Left ventricle myocardium inferior (tissue), 1 donor: ENCODE data around the gene ADGRG4. TPM values are rescaled to one million over a fixed set of nuclear protein-coding genes. Genes with fewer than 3 reads are reported as not detected.

Experiments
- DNase-seq: peaks from one replicate; pipeline ENCODE4 v3.0.0-alpha.2; 2020
- H3K27ac ChIP-seq: fragments of 200-600 bp; replicated peaks from 2 replicates; pipeline ENCODE4 v1.8.0; 2021
- H3K27me3 ChIP-seq: fragments of 200-600 bp; 2 replicates; pipeline ENCODE4 v1.8.0; 2021; ENCODE audit warnings: low read depth
- H3K36me3 ChIP-seq: fragments of 200-600 bp; 2 replicates; pipeline ENCODE4 v1.8.0; 2021
- H3K4me1 ChIP-seq: fragments of 200-600 bp; 2 replicates; pipeline ENCODE4 v1.8.0; 2021
- H3K4me3 ChIP-seq: fragments of 200-600 bp; 2 replicates; pipeline ENCODE4 v1.8.0; 2021; ENCODE audit warnings: mild to moderate bottlenecking, moderate library complexity
- H3K9me3 ChIP-seq: fragments of 200-600 bp; replicated peaks from 2 replicates; pipeline ENCODE4 v1.8.0; 2021
- intact Hi-C: fragments of 100-400 bp; cut with micrococcal nuclease; formaldehyde crosslinking; loops from one replicate; pipeline ENCODE4 v1.11.0; 2022
- total RNA-seq: library from RNA; stranded (reverse); fragmentation: NEBNext Ultra II Directional; extraction: Animal tissue kit (Norgen Biotek cat#: 25700); gene quantifications from one replicate; pipeline ENCODE4 v1.2.1, GENCODE V29; 2021
- TF ChIP-seq, protein P1 (sequence below): fragments of 200-600 bp; IDR thresholded peaks from 2 replicates; pipeline ENCODE4 v1.8.0; 2021; ENCODE audit warnings: antibody characterized with exemption, mild to moderate bottlenecking, borderline replicate concordance
- donor health status: DM: no; HTN: yes; CAD: no; lungs with severe emphysema.

ADGRG4 gene
- total RNA-seq, 1 donor from 2014 or later = not detected

DNA sequence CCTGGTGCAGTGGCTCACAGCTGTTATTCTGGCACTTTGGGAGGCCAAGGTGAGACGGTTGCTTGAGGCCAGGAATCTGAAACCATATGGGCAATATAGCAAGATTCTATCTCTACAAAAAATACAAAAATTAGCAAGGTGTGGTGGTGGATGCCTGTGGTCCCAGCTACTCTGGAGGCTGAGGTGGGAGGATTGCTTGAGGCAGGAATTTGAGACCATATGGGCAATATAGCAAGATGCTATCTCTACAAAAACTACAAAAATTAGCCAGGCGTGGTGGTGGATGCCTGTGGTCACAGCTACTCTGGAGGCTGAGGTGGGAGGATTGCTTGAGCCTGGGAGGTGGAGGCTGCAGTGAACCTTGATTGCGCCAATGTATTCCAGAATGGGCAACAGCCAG is 2.3 kb downstream of the ADGRG4 start:
- no peaks in the 10 kb centered on the region for H3K9me3 ChIP-seq
- TF ChIP-seq, protein P1, sequence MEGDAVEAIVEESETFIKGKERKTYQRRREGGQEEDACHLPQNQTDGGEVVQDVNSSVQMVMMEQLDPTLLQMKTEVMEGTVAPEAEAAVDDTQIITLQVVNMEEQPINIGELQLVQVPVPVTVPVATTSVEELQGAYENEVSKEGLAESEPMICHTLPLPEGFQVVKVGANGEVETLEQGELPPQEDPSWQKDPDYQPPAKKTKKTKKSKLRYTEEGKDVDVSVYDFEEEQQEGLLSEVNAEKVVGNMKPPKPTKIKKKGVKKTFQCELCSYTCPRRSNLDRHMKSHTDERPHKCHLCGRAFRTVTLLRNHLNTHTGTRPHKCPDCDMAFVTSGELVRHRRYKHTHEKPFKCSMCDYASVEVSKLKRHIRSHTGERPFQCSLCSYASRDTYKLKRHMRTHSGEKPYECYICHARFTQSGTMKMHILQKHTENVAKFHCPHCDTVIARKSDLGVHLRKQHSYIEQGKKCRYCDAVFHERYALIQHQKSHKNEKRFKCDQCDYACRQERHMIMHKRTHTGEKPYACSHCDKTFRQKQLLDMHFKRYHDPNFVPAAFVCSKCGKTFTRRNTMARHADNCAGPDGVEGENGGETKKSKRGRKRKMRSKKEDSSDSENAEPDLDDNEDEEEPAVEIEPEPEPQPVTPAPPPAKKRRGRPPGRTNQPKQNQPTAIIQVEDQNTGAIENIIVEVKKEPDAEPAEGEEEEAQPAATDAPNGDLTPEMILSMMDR = no peak
- no peak overlapping the region for H3K27ac ChIP-seq
- no peaks in the 10 kb centered on the region for H3K36me3 ChIP-seq
- no peaks in the 10 kb centered on the region for H3K4me1 ChIP-seq
- intact Hi-C loops = no loop called here
- H3K4me3 ChIP-seq = no peak overlapping the region
- no peak for DNase-seq
- H3K27me3 ChIP-seq = no peaks in the 10 kb centered on the region

DNA sequence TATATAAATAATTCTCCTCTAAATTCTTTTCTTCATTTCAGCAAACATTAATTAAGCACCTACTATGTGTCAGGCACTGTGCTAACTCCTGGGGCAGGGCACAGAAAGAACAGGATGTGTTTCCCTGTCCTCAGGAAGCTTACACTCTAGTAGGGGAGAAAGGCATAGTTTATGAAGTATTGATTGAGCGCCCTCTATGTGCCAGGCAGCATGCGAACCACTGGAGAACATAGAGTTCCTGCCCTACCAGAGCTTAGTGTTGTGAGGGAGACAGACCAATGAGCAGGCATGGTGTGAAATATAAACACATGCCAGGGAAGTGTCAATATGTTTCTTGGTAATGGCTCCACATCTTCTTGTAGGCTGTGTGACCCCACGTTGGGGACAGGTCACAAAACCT is 3.7 kb downstream of the ADGRG4 start:
- TF ChIP-seq, protein P1 = no peak
- Histone ChIP-seq H3K36me3 (no peaks in the 10 kb centered on the region), H3K27me3 (no peaks in the 10 kb centered on the region), H3K4me3 (no peak overlapping the region), H3K4me1 (no peaks in the 10 kb centered on the region), H3K9me3 (no peaks in the 10 kb centered on the region), H3K27ac (no peak overlapping the region)
- no peak for DNase-seq
- intact Hi-C loops = no loop called here

DNA sequence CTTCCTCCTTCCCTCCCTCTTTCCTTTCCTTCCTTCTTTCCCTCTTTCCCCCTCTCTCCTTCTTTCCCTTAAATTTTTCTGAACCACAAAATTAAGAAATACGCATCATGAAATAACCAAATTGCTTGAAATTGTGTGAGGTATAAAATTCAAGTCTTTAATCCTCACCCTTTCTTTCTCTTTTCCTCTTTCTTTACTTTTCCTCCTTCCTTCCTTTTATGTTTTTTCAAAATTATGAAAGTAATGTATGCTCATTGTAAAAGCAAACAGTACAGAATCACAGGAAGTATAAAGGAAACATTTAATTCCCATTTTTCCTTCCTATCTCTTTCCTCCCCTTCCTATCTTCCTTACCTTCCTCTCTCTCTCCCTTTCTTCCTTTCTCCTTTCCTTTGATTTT is 5.4 kb downstream of the ADGRG4 start:
- H3K9me3 ChIP-seq = no peaks in the 10 kb centered on the region
- intact Hi-C loops = no loop called here
- H3K4me1 ChIP-seq = no peaks in the 10 kb centered on the region
- no peak overlapping the region for H3K4me3 ChIP-seq
- no peaks in the 10 kb centered on the region for H3K36me3 ChIP-seq
- no peak for DNase-seq
- no peak overlapping the region for H3K27ac ChIP-seq
- H3K27me3 ChIP-seq = no peaks in the 10 kb centered on the region
- TF ChIP-seq, protein P1 = no peak

DNA sequence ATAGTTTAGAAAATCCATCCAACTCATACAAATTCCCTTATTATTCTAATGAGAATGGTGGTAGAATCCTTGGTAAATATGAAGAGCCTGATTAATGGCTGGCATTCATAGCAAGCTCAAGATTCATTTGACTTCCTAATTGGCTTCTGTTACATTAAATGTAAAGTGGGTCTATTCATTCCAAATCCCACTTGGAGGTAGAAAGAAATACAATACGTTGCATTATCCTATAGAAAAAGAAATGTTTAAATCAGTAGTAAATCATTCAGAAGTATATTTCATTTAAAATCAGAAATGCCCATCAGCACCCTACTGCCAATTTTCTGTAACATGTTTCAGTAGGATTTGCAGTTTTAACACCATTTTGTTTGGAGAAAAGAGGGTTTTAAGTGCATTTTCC is 6.7 kb downstream of the ADGRG4 start:
- no peaks in the 10 kb centered on the region for H3K4me1 ChIP-seq
- no peak for DNase-seq
- H3K4me3 ChIP-seq = no peak overlapping the region
- no peaks in the 10 kb centered on the region for H3K36me3 ChIP-seq
- intact Hi-C loops = no loop called here
- no peaks in the 10 kb centered on the region for H3K9me3 ChIP-seq
- no peaks in the 10 kb centered on the region for H3K27me3 ChIP-seq
- H3K27ac ChIP-seq = no peak overlapping the region
- TF ChIP-seq, protein P1 = no peak

DNA sequence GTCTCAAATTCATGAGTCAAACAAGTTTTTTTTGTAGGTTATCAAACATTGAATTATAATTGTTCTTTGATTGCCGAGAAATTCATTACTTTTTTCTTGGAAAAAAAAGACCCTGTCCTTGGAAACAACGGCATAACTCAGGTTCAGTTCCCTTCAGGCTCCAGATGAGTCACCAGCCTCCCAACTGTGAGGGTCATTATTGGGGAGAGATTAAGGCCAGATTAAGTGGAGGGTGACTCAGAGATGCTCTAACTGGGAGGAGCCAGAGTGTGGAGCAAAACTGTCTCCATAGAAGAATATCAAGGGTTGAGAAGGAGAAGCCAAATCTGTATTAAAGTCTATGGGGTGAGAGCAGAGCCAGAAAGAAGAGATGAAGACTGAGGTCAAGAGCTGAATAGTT is 9.6 kb downstream of the ADGRG4 start:
- no peak for DNase-seq
- no peaks in the 10 kb centered on the region for H3K4me1 ChIP-seq
- no peaks in the 10 kb centered on the region for H3K27me3 ChIP-seq
- intact Hi-C loops = no loop called here
- TF ChIP-seq, protein P1 = no peak
- no peaks in the 10 kb centered on the region for H3K36me3 ChIP-seq
- H3K9me3 ChIP-seq = no peaks in the 10 kb centered on the region
- no peak overlapping the region for H3K27ac ChIP-seq
- no peak overlapping the region for H3K4me3 ChIP-seq

DNA sequence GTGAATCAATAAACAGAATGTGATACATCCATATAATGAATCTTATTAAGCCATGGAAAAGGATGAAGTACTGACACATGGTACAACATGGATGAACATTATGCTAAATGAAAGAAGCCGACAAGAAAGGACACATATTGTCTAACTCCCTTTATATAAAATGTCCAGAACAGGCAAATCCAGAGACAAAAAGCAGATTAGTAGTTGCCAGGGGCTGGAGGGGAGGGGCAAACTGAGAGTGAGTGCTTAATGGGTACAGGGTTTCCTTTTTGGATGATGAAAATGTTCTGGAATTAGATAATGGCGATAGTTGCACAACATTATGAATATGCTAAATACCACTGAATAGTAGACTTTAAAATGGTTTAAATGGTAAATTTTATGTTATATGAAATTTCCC is 17.4 kb downstream of the ADGRG4 start:
- no peaks in the 10 kb centered on the region for H3K27me3 ChIP-seq
- no peak overlapping the region for H3K4me3 ChIP-seq
- no peak for DNase-seq
- intact Hi-C loops = no loop called here
- TF ChIP-seq, protein P1 = no peak
- no peak overlapping the region for H3K27ac ChIP-seq
- no peaks in the 10 kb centered on the region for H3K4me1 ChIP-seq
- H3K36me3 ChIP-seq = no peaks in the 10 kb centered on the region
- H3K9me3 ChIP-seq = no peaks in the 10 kb centered on the region
